Right renal cortex interstitium (tissue), 3 donors: Measurements from ENCODE around the gene HPD. TPM values are rescaled to one million over a fixed set of nuclear protein-coding genes. Genes with fewer than 3 reads are reported as not detected.
"Not testable (repeated sequence)": the region's sequence is repeated elsewhere in the genome, so short reads cannot be mapped to it uniquely, and the experiment has no call there.

ENCODE experiments used
- DNase-seq, 3 donors: peaks; one replicate each; pipeline ENCODE4 v3.0.0-alpha.2; 2013; ENCODE audit warnings: low read depth in 3 of 3, low spot score in 2 of 3
- polyA plus RNA-seq, 3 donors: library from polyadenylated mRNA; unstranded; fragments of 120-200 nt; gene quantifications; one replicate each; pipeline ENCODE4 v1.2.1, GENCODE V29; 2013; ENCODE audit not compliant: insufficient read length in 3 of 3

The HPD gene
- polyA plus RNA-seq, 3 donors = 1.5 to 4.7 (median 3.9) TPM

DNA sequence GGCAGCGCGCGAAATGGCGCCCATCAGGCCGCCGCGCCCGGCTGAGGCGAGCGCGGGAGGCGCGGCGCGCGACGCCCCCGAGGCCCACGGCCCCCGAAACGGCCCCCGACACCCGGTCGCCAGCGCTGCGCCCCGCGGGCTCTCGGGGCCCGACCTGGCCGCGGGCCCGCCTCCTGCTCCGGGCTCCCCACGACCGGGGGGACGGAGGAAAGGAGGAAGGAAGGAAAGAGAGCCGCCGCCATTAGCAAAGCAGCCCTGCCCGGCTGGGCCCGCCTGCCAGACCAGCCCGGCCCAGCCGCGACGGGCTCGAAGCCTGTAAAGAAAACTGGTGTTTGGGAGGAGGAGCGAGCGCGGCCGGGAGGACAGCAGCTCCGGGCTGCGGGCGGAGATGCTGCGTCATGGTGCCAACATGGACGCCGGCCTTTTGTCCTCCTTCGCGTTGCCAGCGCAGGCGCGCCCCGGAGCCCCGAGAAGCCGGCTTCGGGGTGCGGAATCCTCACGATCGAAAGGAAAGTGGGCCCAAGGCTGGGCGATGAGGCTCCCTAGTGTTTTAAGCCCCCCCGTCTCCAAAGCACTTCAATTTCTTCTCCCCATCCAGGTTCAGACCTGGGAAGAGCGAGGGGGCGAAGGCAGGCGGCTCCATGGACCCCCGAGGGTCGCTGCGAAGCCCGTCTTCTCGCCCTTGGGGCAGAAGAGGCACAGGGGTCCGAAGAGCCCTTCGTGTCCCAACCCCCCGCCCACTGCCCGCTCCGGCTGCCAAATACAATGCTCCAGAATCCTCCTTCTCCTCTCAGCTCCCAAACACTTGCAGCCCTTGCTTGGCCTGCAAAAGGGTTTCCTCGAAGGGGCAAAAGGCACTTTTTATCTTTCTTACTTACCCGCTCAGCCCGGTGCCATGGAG, 57.7 kb downstream of the HPD start:
- no peak for DNase-seq

DNA sequence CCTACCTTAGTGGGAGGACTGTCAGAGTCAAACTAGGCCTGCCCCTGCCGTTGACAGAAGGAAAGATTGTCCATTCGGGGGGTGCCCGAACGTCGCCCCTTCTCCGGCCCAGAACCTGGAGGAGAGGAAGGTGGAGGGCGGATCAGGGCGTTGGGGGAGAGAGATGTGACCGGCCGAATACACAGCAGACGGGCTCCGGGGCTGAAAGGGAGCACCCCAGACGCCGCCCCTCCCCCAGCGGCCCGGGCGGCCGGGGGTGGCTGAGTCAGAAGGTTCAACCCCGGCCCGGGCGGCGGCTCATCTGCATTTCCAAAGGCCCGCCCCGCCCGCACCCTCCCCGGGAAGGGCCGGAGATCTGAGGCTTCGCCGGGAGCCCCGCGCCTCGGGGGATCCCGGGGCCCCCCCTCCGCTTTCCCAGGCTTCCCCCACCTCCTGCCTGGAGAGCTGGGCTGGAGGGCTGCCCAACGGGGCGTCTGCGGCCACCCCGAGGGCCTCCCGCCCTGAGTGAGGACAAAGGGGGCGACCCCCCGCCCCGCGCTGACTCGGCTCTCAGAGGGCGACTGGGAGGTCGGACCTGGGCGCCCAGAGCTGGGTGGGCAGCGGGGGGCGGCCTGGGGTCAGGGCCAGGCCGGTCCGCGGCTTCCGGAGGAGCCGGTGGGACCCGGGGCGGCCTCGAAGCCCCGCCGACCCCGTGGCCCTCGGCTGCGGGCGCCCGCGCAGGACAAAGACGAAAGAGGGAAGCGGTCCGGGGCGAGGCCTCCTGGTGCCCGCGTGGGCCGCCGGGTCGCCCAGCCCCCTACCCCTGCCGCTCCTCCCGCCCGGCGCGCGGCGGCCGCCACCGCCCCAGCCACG, 58.6 kb downstream of the HPD start:
- no peak for DNase-seq

DNA sequence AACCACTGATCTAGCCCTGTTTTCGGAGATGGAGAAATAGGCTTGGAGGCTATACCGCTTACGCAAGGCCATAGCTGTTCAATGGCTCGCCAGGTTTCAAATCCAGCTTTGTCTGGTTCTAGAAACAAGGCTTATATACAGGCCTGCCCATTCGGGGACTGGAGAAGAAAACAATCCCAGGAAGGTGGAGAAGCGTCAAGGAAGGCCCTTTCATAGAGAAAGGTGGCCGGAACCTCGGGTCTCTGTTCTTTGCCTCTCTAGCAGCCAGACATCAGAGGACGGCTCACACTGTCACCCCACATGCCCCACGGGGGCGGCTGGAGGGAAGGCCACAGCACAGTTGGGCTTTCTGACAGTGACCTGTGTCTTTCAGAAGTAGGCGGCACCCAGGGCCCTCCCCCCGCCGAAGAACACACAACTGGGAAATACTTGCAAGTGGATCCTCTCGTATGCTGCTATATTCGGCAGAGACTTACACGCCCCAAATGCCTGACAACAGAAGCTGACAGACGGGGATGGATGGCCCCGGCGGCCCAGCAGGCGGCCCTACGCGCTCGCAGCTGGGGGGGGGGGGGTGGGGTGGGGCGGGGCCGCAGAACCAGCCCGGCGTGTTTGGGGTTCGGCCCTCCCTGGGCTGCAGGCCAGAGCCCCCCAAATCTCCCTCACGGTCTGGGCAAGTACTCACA, 59.4 kb downstream of the HPD start:
- no peak for DNase-seq

DNA sequence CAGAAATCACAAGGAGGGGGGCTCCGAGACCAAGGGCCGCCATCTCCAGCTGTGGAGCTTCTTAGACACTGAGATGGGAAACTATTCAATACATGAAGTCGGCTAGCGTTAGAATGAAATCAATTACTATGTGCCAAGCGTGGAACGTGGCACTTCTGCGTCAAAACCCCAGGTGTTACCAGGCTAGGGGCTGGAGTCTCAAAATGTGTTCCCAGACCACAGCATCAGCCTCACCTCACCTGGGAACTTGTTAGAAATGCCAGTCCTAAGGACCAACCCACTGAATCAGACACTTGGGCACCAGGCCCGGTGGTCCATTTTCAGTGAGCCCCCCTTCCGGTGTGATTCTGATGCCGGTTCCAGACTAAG, 59.9 kb downstream of the HPD start:
- no peak for DNase-seq

DNA sequence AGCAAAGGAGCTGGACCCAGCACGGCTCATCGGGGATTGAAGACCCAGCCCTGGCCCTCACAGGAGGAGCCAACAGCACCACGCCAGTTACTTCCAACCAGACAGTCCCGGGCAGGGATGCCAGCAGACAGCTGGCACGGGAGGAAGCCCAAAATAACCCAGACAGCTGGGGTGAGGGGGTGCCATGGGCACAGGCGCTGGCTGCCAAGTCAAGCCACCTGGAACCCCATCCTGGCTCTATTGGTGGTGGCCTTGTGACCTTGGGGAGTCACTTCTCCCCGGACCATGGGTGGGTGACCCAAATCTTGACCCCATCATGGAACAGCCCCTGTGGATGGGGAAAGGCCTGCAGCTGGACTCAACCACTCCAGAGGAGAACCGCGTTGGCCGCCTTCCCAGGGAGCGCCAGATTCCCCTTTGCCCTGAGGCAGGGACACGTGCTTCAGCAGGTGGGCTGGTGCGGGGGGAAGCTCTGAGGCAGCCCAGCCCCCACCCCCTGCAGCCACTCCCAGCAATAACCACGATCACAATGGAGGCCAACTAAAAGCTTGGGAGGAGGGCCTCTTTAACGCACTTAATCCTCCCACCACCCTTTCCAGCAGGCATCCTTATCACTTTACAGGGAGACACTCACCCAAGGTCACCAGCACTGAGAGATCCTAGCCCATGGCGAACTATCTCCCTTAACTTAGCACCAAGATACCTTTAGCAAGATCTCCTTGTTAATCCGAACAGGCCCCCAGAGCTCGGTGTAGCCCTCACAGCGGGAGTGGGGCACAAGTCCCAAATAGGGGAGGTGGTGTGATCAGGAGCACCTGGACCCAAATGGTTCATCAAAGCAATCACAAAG, 60.5 kb downstream of the HPD start:
- no peak for DNase-seq

DNA sequence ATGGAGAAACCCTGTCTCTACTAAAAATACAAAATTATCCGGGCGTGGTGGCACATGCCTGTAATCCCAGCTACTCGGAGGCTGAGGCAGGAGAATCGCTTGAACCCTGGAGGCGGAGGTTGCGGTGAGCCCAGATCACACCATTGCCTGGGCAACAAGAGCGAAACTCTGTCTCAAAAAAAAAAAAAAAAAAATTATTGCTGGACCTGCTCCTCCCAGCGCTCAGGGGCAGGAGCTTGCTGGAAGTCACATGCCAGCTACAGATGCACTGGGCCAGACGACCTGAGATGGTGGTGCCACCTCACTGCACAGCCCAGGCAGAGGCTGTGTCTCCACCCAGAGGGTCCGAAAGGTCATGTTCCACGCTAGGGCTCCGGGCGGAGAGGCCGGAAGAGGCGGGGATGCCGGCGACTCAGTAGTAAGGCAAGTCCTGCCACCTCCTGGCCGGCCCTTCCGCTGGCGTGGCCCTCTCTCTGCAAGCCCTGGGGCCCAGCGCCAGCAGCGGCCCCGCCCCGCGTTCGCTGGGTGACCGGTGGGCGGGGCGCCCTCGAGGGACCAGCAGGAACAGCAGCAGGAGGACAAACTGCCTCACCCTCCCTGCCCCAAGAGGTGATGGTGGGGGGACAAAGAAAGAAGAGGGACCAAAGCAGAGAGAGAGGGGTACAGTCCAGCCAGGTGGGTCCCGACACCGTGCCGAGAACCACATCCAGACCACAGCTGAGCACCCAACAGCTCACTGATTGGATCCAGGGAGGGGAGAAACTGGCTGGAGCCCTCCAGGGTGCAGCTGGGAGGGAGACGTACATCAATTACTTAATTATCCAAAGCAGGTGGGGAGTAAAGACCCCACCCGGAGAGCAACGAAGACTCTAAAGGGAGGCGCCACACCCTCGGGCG, 61.6 kb downstream of the HPD start:
- no peak for DNase-seq

DNA sequence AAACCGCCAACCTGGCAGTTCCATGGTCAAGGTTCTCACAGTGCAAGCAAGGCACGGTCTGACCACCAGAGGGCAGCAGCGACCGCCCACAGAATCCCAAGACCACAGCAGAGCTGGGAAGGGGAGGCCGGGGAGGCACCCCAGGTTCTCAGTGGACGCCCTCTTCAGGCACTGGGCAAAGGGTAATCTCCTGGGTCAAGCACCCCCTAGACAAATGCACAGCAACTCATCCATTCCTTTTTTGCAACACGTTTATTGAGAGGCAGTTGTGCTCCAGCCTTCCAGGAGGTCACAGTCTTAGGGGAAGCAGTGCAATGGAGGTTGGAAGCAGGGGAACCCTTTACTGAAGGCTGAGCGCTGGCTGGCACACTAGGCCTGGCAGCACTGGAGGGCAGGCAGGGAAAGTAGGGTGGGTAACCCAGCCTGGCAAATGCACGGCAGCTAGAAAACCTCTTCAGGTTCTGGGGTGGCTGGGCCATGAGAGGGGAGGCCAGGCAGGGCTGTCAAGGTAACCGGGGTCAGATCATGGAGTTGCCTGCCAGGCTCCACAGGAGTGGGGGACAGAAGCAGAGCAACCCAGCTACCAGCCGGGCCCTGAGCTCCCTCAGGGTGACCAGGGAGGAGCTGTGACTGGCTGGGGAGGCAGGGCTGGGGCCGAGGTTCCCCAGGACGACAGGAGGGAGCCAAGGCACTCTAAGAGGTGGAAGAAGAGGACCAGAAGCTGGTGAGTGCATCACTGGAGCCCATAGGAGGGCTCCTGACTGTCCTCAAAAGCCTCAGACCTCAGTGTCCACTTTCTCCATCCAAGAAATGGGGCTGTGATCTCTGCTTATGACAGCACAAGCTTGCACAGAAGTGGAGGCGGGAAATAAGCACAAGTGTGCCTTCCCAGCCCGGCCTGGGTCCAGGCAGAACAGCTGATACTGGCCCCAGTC, 63.4 kb downstream of the HPD start:
- DNase-seq = no peak

DNA sequence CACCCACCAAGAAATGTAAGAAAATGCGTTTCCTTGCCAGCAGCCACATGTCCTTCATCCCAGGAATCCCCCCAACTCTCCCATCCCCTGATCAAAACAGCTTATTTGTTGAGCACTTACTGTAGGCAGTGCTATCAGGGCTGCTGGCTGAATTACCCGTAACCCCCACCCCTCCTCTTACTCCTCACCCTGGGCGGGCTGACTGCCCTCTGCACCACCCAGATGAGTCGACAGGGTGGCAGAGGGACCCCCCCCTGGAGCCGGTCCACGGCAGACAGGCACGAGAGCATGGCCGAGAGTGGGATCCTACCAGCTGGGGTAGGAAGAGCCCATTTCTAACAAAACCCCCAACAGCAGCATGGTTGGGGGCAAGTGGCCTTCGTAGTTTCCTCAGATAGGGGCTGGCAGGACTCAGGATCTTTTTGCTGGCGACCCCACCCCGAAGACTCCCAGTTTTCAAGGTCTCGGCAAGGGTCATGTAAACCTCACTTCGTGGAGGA, 64.1 kb downstream of the HPD start:
- DNase-seq = no peak

DNA sequence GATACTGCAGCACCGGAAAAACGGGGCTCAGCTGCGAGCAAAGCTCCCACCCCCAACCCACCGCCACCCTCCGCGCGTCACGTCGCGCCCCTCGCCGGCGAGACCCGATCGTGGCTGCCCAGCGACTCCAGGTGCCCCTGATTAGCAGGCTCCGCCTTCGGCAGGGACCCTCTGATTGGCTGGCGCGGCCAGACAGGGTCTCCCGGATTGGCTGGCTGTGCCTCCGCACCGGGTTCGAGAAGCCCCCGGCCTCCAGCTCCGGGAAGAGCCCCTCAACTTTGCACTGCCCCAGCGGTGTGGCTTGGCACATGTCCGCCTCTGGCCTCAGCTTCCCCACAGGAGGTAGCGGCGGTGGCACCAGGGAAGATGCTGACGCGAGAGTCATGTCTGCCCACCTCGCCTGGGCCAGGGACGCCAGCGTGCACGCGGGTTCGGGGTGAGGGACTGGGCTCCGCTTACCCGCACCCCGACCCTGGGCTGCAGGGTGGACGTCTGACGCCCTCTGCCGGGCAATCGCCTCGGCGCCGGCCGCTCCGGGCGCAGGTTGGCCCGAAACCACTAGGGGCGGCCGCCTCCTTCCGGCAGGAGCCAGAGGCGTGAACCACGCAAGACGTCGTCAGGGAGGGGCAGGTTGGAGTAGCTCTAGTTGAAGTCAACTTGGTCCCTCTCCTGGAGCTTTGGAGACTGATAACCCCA, 64.7 kb downstream of the HPD start:
- DNase-seq = no peak

DNA sequence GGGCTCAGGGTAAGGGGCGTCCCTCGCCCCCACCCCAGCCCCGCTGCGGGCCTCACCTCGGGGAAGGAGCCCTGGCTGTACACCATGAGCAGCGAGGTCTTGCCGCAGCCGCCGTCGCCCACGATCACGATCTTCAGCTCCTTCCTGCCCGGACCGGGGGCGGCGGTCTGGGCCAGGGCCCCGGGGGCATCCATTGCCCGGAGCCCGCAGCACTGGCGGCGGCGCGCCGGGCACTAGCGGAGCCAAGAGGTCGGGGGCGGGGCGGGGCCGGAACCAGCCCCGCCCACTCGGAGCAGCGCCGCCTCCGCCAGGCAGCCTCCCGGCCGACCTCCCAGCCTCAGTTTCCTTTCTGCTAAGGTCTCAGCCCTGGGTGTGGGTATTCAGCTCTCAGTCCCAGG, 65.2 kb downstream of the HPD start, which contains the start of gene RHOF:
Gene RHOF (minus strand): TSS at position 249 of the 398 bp plus-strand sequence. CDS start 55 bp downstream, at position 194.
- DNase-seq = no peak

DNA sequence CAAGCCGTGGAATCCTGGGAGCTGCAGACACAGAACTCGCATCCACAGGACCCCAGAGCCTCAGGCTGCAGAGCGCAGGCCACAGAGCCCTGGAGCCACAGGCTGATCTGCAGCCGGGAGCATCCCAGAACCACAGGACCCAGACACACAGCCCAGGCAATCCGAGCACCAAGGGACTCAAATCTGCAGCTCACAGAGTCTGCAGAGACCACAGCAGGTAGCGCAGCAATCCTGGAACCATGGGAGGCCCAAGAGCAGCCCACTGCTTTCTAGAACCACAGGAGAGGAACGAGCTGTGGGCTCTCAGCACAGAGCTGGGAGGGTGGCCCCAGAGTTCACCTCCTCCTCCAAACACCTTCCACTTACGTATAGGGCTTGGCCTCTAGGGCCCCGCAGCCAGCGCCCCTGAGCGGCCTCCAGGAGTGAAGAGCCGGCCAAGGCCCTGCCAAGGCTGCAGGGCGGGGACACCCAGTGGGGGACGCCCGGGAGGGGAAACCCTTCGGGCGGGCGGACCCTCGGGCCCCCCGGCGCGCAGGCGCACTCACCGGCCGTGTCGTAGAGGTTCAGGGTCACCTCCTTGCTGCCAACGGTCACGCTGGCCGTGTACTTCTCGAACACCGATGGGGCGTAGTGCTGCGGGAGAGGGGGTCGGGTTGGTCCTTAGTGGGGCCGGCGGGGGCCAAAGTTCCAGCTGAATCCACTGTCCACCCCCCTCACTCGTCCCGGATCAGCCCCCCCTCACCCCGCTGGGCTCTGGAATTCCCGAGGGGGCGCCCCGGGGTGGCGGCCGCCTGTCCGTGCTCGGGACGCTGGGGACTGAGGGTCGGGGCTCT, 65.8 kb downstream of the HPD start:
- DNase-seq = no peak

DNA sequence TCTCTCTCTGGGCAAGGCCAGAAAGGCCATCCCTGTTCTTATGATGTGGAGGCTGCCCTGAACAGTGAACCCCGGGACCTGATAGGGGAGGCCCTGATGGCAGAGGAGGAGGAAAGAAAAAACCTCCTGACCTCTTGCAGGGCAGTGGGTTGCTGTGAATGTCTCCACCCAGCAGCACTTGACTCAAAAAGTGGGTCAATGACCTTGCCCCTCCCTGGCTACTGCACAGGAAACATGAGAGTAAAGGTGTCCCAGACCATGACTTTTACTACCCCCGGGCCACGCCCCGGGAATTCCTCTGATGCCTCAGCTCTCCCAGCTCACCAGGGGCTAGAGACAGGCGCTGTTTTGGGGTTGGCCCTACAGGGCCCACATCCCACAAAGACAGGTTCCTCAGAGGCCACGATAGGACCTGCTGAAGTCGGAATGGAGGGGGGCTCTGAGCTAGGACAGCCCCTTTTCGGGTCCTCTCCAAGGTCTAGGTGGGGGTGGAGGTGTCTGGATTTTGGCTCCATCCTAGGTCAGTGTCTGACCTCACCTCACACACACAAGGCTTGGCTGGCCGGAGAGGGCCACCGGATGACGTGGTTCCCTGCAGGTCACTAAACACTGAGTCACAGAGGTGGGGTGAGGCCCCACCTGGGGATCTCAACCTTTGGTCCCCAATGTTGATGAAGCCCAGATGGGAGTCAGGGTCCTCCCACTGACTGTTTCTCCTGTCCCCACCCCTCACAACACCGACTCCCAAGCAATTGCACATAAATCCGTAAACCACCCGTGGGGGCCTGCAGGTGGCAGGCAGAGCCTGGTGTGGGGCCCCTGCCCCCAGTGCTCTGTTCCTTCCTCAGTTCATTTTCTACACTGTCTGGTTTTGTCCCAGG, 66.7 kb downstream of the HPD start:
- DNase-seq = no peak

DNA sequence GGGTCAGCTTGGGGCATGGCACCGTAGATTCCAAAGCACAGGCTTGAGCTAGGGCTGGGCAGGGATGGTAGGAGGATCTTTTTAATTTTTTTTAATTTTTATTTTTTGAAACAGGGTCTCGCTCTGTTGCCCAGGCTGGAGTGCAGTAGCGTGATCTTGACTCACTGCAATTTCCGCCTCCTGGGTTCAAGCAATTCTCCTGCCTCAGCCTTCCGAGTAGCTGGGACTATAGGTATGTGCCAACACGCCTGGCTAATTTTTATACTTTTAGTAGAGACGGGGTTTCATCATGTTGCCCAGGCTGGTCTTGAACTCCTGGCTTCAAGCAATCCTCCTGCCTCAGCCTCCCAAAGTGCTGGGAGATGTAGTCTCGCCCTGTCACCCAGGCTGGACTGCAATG, 67.9 kb downstream of the HPD start:
- not testable (repeated sequence) for DNase-seq

DNA sequence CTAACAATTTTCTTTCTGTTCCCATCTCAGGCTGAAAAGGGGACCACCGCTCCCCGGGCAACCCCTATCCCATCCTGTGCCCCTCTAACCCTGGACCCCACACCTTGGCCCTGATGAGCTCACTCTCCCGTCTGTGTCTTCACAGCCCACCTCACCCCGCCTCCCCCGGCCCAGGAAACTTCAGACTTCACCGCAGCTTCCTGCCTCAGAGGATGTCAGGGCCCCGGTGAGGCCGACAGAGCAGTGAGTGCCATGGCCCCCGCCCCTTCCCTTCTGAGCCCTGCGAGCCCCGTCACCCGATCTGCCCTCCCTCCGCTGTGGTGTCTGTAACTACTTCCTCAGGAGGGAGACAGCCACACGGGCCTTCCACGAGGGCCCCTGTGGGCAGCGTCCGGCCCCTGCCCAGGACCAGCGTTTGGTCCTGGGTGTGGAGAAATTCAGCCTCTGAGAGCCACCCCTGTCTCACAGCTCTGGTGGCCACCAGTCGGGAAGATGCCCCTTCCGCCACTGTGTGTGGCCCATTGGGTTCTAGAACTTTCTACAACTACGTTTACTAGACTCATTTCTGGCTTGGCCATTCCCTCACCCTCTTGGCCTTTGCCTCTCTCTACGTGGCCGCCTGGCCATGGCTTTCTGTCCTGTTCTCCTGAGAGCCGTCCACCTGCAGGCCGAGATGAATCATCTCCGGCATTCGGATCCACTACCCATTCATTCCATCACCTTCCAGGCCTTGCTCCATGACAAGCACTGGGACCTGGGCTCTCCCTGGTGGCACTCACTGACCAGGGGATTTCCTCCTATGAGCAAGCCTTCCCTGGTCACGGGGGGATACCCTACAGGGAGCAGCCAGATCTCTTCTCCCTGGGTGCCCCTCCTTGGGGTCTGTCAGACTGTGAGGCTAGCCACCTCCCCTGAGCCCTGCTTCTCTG, 68.6 kb downstream of the HPD start:
- no peak for DNase-seq
